WTC11 (cell line): ENCODE results near the gene SYNM. TPM values are rescaled to one million over a fixed set of nuclear protein-coding genes. Genes with fewer than 3 reads are reported as not detected.
A peak's percentile ranks its signal among the peaks of the same experiment; 100 is the strongest.

Experiments
- ATAC-seq: fragments of 200-7000 bp; cut with Tn5 transposase; 2 replicates; pipeline ENCODE4 v1.10.0; 2021; ENCODE audit warnings: mild to moderate bottlenecking, moderate library complexity
- CTCF ChIA-PET: fragments of 300-600 bp; sonication (Branson Sonifier 250); formaldehyde crosslinking; loops from one replicate; lab custom pipeline; 2021; ENCODE audit warnings: antibody characterized with exemption; lab: Charles Lee
- POLR2A ChIA-PET: fragments of 350-600 bp; sonication (Branson Sonifier 250); formaldehyde crosslinking; loops from one replicate; lab custom pipeline; 2021; ENCODE audit warnings: antibody characterized with exemption; lab: Charles Lee
- DNase-seq: peaks from one replicate; pipeline ENCODE4 v3.0.0; 2021; ENCODE audit warnings: low spot score
- H3K27ac Mint-ChIP-seq: 2 replicates; pipeline ENCODE4 v1.8.0; 2021; ENCODE audit warnings: mixed read lengths
- H3K27me3 Mint-ChIP-seq: 2 replicates; pipeline ENCODE4 v1.8.0; 2021; ENCODE audit warnings: low read depth, mild to moderate bottlenecking, moderate library complexity, mixed read lengths
- H3K36me3 Mint-ChIP-seq: 2 replicates; pipeline ENCODE4 v1.8.0; 2021; ENCODE audit warnings: mixed read lengths
- H3K4me1 Mint-ChIP-seq: 2 replicates; pipeline ENCODE4 v1.8.0; 2022; ENCODE audit warnings: mixed read lengths
- H3K4me3 Mint-ChIP-seq: 2 replicates; pipeline ENCODE4 v1.8.0; 2021; ENCODE audit warnings: mild to moderate bottlenecking, moderate library complexity, mixed read lengths
- H3K9me3 Mint-ChIP-seq: 2 replicates; pipeline ENCODE4 v1.8.0; 2021; ENCODE audit warnings: mixed read lengths
- CREB1 ChIP-seq: sonication (generic); formaldehyde crosslinking; IDR thresholded peaks from 2 replicates; pipeline ENCODE4 v1.8.0; 2023; ENCODE audit warnings: mild to moderate bottlenecking, missing genetic modification reagents
- MLX ChIP-seq: sonication (generic); formaldehyde crosslinking; IDR thresholded peaks from 2 replicates; pipeline ENCODE4 v1.8.1; 2023; ENCODE audit warnings: mild to moderate bottlenecking, missing genetic modification reagents, moderate library complexity
- MXD4 ChIP-seq: fragments of 250-450 bp; sonication (Bioruptor Pico); IDR thresholded peaks from 2 replicates; pipeline ENCODE4 v1.8.0; 2021; ENCODE audit warnings: mild to moderate bottlenecking, moderate library complexity, borderline replicate concordance
- NR2C2 ChIP-seq: sonication (generic); formaldehyde crosslinking; IDR thresholded peaks from 2 replicates; pipeline ENCODE4 v1.8.0; 2022; ENCODE audit warnings: mild to moderate bottlenecking, missing genetic modification reagents
- NR3C1 ChIP-seq: sonication (generic); formaldehyde crosslinking; conservative IDR thresholded peaks from 2 replicates; pipeline ENCODE4 v1.8.1; 2023; ENCODE audit warnings: low read depth, mild to moderate bottlenecking, missing genetic modification reagents
- PRRX2 ChIP-seq: fragments of 250-450 bp; sonication (Bioruptor Pico); IDR thresholded peaks from 2 replicates; pipeline ENCODE4 v1.8.0; 2021; ENCODE audit warnings: mild to moderate bottlenecking
- ZNF317 ChIP-seq: sonication (generic); formaldehyde crosslinking; IDR thresholded peaks from 2 replicates; pipeline ENCODE4 v1.8.1; 2023; ENCODE audit warnings: low read depth, mild to moderate bottlenecking, moderate library complexity, missing genetic modification reagents, borderline replicate concordance
- ZNF425 ChIP-seq: fragments of 250-450 bp; sonication (Bioruptor Pico); conservative IDR thresholded peaks from 2 replicates; pipeline ENCODE4 v1.9.0; 2021; ENCODE audit warnings: mild to moderate bottlenecking
- total RNA-seq: library from RNA; stranded (reverse); gene quantifications from 3 replicates; pipeline ENCODE4 v1.2.3, GENCODE V29; 2021
- TF ChIP-seq, protein P1 (sequence below): sonication (generic); formaldehyde crosslinking; conservative IDR thresholded peaks from 2 replicates; pipeline ENCODE4 v1.8.1; 2023; ENCODE audit warnings: mild to moderate bottlenecking, low read depth, missing genetic modification reagents, moderate library complexity
- TF ChIP-seq, protein P2 (sequence below): sonication (generic); formaldehyde crosslinking; IDR thresholded peaks from 2 replicates; pipeline ENCODE4 v1.8.1; 2023; ENCODE audit warnings: mild to moderate bottlenecking, missing genetic modification reagents
- TF ChIP-seq, protein P3 (sequence below): sonication (generic); formaldehyde crosslinking; IDR thresholded peaks from 2 replicates; pipeline ENCODE4 v1.8.0; 2022; ENCODE audit warnings: mild to moderate bottlenecking, missing genetic modification reagents
- TF ChIP-seq, protein P4 (sequence below): sonication (generic); formaldehyde crosslinking; IDR thresholded peaks from 2 replicates; pipeline ENCODE4 v1.8.0; 2022; ENCODE audit warnings: mild to moderate bottlenecking, missing genetic modification reagents
- TF ChIP-seq, protein P5 (sequence below): fragments of 250-450 bp; sonication (Bioruptor Pico); IDR thresholded peaks from 2 replicates; pipeline ENCODE4 v1.9.0; 2021; ENCODE audit warnings: mild to moderate bottlenecking, borderline replicate concordance
- TF ChIP-seq, protein P6 (sequence below): sonication (generic); formaldehyde crosslinking; IDR thresholded peaks from 2 replicates; pipeline ENCODE4 v1.8.1; 2022; ENCODE audit warnings: missing genetic modification reagents, borderline replicate concordance

The SYNM gene
- total RNA-seq, 1 experiment from 2014 or later: 2.2 TPM

- TF ChIP-seq ZNF425 (CRISPR knock-in tag) (no peak), PRRX2 (CRISPR knock-in tag) (no peak), CREB1 (CRISPR knock-in tag) (no peak)
- TF ChIP-seq, protein P1, sequence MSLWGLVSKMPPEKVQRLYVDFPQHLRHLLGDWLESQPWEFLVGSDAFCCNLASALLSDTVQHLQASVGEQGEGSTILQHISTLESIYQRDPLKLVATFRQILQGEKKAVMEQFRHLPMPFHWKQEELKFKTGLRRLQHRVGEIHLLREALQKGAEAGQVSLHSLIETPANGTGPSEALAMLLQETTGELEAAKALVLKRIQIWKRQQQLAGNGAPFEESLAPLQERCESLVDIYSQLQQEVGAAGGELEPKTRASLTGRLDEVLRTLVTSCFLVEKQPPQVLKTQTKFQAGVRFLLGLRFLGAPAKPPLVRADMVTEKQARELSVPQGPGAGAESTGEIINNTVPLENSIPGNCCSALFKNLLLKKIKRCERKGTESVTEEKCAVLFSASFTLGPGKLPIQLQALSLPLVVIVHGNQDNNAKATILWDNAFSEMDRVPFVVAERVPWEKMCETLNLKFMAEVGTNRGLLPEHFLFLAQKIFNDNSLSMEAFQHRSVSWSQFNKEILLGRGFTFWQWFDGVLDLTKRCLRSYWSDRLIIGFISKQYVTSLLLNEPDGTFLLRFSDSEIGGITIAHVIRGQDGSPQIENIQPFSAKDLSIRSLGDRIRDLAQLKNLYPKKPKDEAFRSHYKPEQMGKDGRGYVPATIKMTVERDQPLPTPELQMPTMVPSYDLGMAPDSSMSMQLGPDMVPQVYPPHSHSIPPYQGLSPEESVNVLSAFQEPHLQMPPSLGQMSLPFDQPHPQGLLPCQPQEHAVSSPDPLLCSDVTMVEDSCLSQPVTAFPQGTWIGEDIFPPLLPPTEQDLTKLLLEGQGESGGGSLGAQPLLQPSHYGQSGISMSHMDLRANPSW (CRISPR knock-in tag): no peak
- TF ChIP-seq, protein P2, sequence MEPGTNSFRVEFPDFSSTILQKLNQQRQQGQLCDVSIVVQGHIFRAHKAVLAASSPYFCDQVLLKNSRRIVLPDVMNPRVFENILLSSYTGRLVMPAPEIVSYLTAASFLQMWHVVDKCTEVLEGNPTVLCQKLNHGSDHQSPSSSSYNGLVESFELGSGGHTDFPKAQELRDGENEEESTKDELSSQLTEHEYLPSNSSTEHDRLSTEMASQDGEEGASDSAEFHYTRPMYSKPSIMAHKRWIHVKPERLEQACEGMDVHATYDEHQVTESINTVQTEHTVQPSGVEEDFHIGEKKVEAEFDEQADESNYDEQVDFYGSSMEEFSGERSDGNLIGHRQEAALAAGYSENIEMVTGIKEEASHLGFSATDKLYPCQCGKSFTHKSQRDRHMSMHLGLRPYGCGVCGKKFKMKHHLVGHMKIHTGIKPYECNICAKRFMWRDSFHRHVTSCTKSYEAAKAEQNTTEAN (CRISPR knock-in tag): no peak
Measured at GRCh38 chr15:99118801-99119546, 14.1 kb downstream of the SYNM start (continued).

DNA sequence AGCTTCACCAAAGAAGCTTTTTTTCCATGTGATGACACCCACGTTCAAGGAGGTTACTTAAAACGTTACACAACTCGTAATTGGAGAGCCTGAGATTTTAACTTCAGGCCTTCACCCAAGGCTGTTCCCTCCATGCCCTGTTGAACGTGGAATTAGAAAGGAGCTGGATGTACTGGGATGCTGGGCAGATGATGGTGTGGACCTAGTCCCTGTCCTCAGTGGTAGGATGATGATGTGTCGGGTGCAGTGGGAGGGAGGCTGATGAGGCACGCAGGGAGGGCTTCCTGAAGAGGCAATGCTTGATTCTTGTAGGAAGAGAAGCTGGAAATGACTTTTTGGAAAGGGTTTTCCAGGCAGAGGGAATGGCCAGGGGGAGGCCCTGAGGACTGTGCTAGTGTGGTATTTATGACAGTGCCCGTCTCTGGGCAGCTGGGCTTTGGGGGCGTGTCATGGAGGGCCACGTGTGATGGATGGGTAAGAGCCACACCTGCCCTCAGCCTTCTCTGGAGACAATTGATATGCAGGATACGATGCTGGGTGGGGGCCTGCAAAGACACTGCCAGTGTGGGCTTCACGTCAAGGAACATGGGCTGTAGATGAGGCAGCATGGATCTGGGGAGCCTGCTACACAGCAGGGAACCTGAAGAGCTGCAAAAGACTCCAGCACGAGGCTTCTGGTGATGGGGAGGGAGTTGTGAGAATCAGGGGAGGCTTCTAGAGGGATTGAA is 15.3 kb downstream of the SYNM start:
- H3K27ac Mint-ChIP-seq: peak overlapping the region; percentile 16; the same call in 1 of the 2 replicates
- no peak overlapping the region for H3K4me3 Mint-ChIP-seq
- no peak for DNase-seq
- no peaks in the 10 kb centered on the region for H3K9me3 Mint-ChIP-seq
- no peaks in the 10 kb centered on the region for H3K36me3 Mint-ChIP-seq
- ChIA-PET CTCF (interaction anchor here (0.8 to 1.3 kb wide), 4 partner anchors 15 to 43 kb away, joined by 3 to 6 read pairs (median 3); no protein-coding TSS in a partner anchor), POLR2A (no interaction called here)
- peaks cover 24% of the 10 kb centered on the region for H3K4me1 Mint-ChIP-seq
- no peak for ATAC-seq
- H3K27me3 Mint-ChIP-seq: no peaks in the 10 kb centered on the region; the same call in 1 of the 2 replicates
- TF ChIP-seq NR3C1 (CRISPR knock-in tag) (no peak), MLX (CRISPR knock-in tag) (no peak), MXD4 (CRISPR knock-in tag) (no peak), ZNF317 (CRISPR knock-in tag) (no peak), NR2C2 (CRISPR knock-in tag) (no peak)
- TF ChIP-seq, protein P3, sequence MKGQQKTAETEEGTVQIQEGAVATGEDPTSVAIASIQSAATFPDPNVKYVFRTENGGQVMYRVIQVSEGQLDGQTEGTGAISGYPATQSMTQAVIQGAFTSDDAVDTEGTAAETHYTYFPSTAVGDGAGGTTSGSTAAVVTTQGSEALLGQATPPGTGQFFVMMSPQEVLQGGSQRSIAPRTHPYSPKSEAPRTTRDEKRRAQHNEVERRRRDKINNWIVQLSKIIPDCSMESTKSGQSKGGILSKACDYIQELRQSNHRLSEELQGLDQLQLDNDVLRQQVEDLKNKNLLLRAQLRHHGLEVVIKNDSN (CRISPR knock-in tag): no peak
- TF ChIP-seq, protein P4, sequence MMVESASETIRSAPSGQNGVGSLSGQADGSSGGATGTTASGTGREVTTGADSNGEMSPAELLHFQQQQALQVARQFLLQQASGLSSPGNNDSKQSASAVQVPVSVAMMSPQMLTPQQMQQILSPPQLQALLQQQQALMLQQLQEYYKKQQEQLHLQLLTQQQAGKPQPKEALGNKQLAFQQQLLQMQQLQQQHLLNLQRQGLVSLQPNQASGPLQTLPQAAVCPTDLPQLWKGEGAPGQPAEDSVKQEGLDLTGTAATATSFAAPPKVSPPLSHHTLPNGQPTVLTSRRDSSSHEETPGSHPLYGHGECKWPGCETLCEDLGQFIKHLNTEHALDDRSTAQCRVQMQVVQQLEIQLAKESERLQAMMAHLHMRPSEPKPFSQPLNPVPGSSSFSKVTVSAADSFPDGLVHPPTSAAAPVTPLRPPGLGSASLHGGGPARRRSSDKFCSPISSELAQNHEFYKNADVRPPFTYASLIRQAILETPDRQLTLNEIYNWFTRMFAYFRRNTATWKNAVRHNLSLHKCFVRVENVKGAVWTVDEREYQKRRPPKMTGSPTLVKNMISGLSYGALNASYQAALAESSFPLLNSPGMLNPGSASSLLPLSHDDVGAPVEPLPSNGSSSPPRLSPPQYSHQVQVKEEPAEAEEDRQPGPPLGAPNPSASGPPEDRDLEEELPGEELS (CRISPR knock-in tag): no peak
- TF ChIP-seq, protein P5, sequence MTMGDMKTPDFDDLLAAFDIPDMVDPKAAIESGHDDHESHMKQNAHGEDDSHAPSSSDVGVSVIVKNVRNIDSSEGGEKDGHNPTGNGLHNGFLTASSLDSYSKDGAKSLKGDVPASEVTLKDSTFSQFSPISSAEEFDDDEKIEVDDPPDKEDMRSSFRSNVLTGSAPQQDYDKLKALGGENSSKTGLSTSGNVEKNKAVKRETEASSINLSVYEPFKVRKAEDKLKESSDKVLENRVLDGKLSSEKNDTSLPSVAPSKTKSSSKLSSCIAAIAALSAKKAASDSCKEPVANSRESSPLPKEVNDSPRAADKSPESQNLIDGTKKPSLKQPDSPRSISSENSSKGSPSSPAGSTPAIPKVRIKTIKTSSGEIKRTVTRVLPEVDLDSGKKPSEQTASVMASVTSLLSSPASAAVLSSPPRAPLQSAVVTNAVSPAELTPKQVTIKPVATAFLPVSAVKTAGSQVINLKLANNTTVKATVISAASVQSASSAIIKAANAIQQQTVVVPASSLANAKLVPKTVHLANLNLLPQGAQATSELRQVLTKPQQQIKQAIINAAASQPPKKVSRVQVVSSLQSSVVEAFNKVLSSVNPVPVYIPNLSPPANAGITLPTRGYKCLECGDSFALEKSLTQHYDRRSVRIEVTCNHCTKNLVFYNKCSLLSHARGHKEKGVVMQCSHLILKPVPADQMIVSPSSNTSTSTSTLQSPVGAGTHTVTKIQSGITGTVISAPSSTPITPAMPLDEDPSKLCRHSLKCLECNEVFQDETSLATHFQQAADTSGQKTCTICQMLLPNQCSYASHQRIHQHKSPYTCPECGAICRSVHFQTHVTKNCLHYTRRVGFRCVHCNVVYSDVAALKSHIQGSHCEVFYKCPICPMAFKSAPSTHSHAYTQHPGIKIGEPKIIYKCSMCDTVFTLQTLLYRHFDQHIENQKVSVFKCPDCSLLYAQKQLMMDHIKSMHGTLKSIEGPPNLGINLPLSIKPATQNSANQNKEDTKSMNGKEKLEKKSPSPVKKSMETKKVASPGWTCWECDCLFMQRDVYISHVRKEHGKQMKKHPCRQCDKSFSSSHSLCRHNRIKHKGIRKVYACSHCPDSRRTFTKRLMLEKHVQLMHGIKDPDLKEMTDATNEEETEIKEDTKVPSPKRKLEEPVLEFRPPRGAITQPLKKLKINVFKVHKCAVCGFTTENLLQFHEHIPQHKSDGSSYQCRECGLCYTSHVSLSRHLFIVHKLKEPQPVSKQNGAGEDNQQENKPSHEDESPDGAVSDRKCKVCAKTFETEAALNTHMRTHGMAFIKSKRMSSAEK (CRISPR knock-in tag): no peak
- TF ChIP-seq, protein P6, sequence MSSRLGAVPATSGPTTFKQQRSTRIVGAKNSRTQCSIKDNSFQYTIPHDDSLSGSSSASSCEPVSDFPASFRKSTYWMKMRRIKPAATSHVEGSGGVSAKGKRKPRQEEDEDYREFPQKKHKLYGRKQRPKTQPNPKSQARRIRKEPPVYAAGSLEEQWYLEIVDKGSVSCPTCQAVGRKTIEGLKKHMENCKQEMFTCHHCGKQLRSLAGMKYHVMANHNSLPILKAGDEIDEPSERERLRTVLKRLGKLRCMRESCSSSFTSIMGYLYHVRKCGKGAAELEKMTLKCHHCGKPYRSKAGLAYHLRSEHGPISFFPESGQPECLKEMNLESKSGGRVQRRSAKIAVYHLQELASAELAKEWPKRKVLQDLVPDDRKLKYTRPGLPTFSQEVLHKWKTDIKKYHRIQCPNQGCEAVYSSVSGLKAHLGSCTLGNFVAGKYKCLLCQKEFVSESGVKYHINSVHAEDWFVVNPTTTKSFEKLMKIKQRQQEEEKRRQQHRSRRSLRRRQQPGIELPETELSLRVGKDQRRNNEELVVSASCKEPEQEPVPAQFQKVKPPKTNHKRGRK (CRISPR knock-in tag): no peak
